CD4-positive, alpha-beta memory T cell (primary cell): ENCODE results near the gene ADGRL2. TPM values are rescaled to one million over a fixed set of nuclear protein-coding genes. Genes with fewer than 3 reads are reported as not detected.
"Not testable (repeated sequence)": the region's sequence is repeated elsewhere in the genome, so short reads cannot be mapped to it uniquely, and the experiment has no call there.

Source experiments
- CTCF ChIA-PET: fragments of 350-600 bp; sonication (Branson Sonifier 250); formaldehyde crosslinking; loops from one replicate; lab custom pipeline; 2021; ENCODE audit warnings: inconsistent platforms; ENCODE audit not compliant: partially characterized antibody; lab: Charles Lee
- POLR2A ChIA-PET: fragments of 350-600 bp; sonication (Branson Sonifier 250); formaldehyde crosslinking; loops from one replicate; lab custom pipeline; 2021; ENCODE audit not compliant: partially characterized antibody; lab: Charles Lee
- DNase-seq, 5 donors: peaks; one replicate each; pipeline versions ENCODE4 v3.0.0 to v3.0.0-alpha.2; 2020 to 2022; ENCODE audit warnings: mixed read lengths in 1 of 5
- H3K27ac ChIP-seq: one replicate; pipeline ENCODE4 v1.7.0; 2013; ENCODE audit warnings: low read depth, low read length
- H3K27me3 ChIP-seq: 2 replicates; pipeline ENCODE4 v1.7.0; 2013; ENCODE audit warnings: mild to moderate bottlenecking, low read length, moderate library complexity; ENCODE audit not compliant: insufficient read depth
- H3K36me3 ChIP-seq: 2 replicates; pipeline ENCODE4 v1.7.0; 2013; ENCODE audit warnings: mild to moderate bottlenecking, low read length, moderate library complexity; ENCODE audit not compliant: insufficient read depth
- H3K4me1 ChIP-seq: 2 replicates; pipeline ENCODE4 v1.7.0; 2013; ENCODE audit warnings: mild to moderate bottlenecking, low read length, moderate library complexity; ENCODE audit not compliant: insufficient read depth
- H3K4me3 ChIP-seq, 2 donors: one replicate each; pipeline ENCODE4 v1.7.0; 2013; ENCODE audit warnings: low read length in 2 of 2, mild to moderate bottlenecking in 1 of 2
- H3K9me3 ChIP-seq, 2 donors: one replicate each; pipeline ENCODE4 v1.7.0; 2013; ENCODE audit warnings: low read length in 2 of 2, control low read depth in 1 of 2; ENCODE audit not compliant: control insufficient read depth in 1 of 2
- H3K27ac Mint-ChIP-seq, 7 donors: one replicate each; pipeline ENCODE4 v1.8.0; 2020 to 2021; ENCODE audit warnings: mixed read lengths in 7 of 7, mild to moderate bottlenecking in 6 of 7, inconsistent platforms in 3 of 7, moderate library complexity in 3 of 7
- H3K27me3 Mint-ChIP-seq, 2 donors: one replicate each; pipeline ENCODE4 v1.8.0; 2020 to 2021; ENCODE audit warnings: mixed read lengths in 2 of 2
- H3K36me3 Mint-ChIP-seq, 2 donors: one replicate each; pipeline ENCODE4 v1.8.0; 2020 to 2021; ENCODE audit warnings: mixed read lengths in 2 of 2, inconsistent platforms in 1 of 2, mild to moderate bottlenecking in 1 of 2
- H3K4me1 Mint-ChIP-seq, 4 donors: one replicate each; pipeline ENCODE4 v1.8.0; 2020 to 2021; ENCODE audit warnings: mixed read lengths in 4 of 4, mild to moderate bottlenecking in 1 of 4
- H3K4me3 Mint-ChIP-seq, 8 donors: one replicate each; pipeline ENCODE4 v1.8.0; 2020 to 2021; ENCODE audit warnings: mixed read lengths in 8 of 8, mild to moderate bottlenecking in 7 of 8, moderate library complexity in 6 of 8, inconsistent platforms in 3 of 8
- H3K9me3 Mint-ChIP-seq, 8 donors: one replicate each; pipeline ENCODE4 v1.8.0; 2020 to 2021; ENCODE audit warnings: mixed read lengths in 8 of 8, mild to moderate bottlenecking in 5 of 8, inconsistent platforms in 3 of 8, moderate library complexity in 1 of 8
- intact Hi-C: fragments of 100-400 bp; cut with micrococcal nuclease; formaldehyde crosslinking; loops from one replicate; pipeline ENCODE4 v1.15.1; 2023
- polyA plus RNA-seq, 2 donors: library from polyadenylated mRNA; unstranded; fragments of 300-500 nt; fragmentation: Illumina TruSeq; gene quantifications; one replicate each; pipeline ENCODE4 v1.2.3, GENCODE V29; 2021
- total RNA-seq, 2 experiments: library from RNA; stranded (reverse); gene quantifications; one replicate each; pipeline ENCODE4 v1.2.3, GENCODE V29; 2021

The ADGRL2 gene
- total and polyA plus RNA-seq, 4 experiments from 2014 or later, result not detected

GRCh38 chr1:81850031-81850430 lies 49.3 kb downstream of the ADGRL2 start:
- intact Hi-C loops, result no loop called here
- CTCF ChIA-PET, result no interaction called here
- H3K9me3 Mint-ChIP-seq, result peaks cover 0 to 7% (median 2%) of the 10 kb centered on the region in 8 donors

GRCh38 chr1:81850495-81850894 lies 49.8 kb downstream of the ADGRL2 start:
- no peaks in the 10 kb centered on the region for H3K36me3 Mint-ChIP-seq
- H3K9me3 ChIP-seq, result no peaks in the 10 kb centered on the region
- H3K27ac ChIP-seq, result no peak overlapping the region
- DNase-seq, result no peak
- intact Hi-C loops, result no loop called here
- no peak overlapping the region for H3K4me3 ChIP-seq
- no peaks in the 10 kb centered on the region for H3K4me1 ChIP-seq
- H3K4me3 Mint-ChIP-seq, result no peak overlapping the region
- no peaks in the 10 kb centered on the region for H3K27me3 Mint-ChIP-seq
- CTCF ChIA-PET, result no interaction called here
- POLR2A ChIA-PET, result no interaction called here
- H3K27ac Mint-ChIP-seq, result no peak overlapping the region
- no peaks in the 10 kb centered on the region for H3K27me3 ChIP-seq
- H3K36me3 ChIP-seq, result no peaks in the 10 kb centered on the region
- peaks cover 0 to 7% (median 2%) of the 10 kb centered on the region in 8 donors for H3K9me3 Mint-ChIP-seq
- no peaks in the 10 kb centered on the region for H3K4me1 Mint-ChIP-seq

More at GRCh38 chr1:81850031-81850430, 49.3 kb downstream of the ADGRL2 start:
- no peaks in the 10 kb centered on the region for H3K27me3 ChIP-seq
- no peaks in the 10 kb centered on the region for H3K36me3 ChIP-seq
- Mint-ChIP-seq H3K27ac (no peak overlapping the region), H3K27me3 (no peaks in the 10 kb centered on the region), H3K4me3 (no peak overlapping the region), H3K4me1 (no peaks in the 10 kb centered on the region), H3K36me3 (no peaks in the 10 kb centered on the region)
- H3K4me3 ChIP-seq, result no peak overlapping the region
- no peaks in the 10 kb centered on the region for H3K4me1 ChIP-seq
- H3K9me3 ChIP-seq, result no peaks in the 10 kb centered on the region
- no peak for DNase-seq
- POLR2A ChIA-PET, result no interaction called here
- no peak overlapping the region for H3K27ac ChIP-seq

GRCh38 chr1:81851217-81851616 lies 50.5 kb downstream of the ADGRL2 start:
- H3K4me3 ChIP-seq, result no peak overlapping the region
- Mint-ChIP-seq H3K27ac (no peak overlapping the region), H3K9me3 (peaks cover 0 to 7% (median 2%) of the 10 kb centered on the region in 8 donors), H3K27me3 (no peaks in the 10 kb centered on the region), H3K36me3 (no peaks in the 10 kb centered on the region), H3K4me1 (no peaks in the 10 kb centered on the region), H3K4me3 (no peak overlapping the region)
- ChIA-PET POLR2A (no interaction called here), CTCF (no interaction called here)
- intact Hi-C loops, result no loop called here
- no peaks in the 10 kb centered on the region for H3K4me1 ChIP-seq
- no peak for DNase-seq
- H3K9me3 ChIP-seq, result no peaks in the 10 kb centered on the region
- no peak overlapping the region for H3K27ac ChIP-seq
- H3K36me3 ChIP-seq, result no peaks in the 10 kb centered on the region
- no peaks in the 10 kb centered on the region for H3K27me3 ChIP-seq

GRCh38 chr1:81852961-81853360 lies 52.2 kb downstream of the ADGRL2 start:
- Mint-ChIP-seq H3K27me3 (no peaks in the 10 kb centered on the region), H3K4me1 (no peaks in the 10 kb centered on the region), H3K9me3 (peaks cover 0 to 4% (median 1%) of the 10 kb centered on the region in 8 donors), H3K4me3 (no peak overlapping the region), H3K36me3 (no peaks in the 10 kb centered on the region), H3K27ac (no peak overlapping the region)
- Histone ChIP-seq H3K4me1 (no peaks in the 10 kb centered on the region), H3K36me3 (no peaks in the 10 kb centered on the region), H3K4me3 (no peak overlapping the region), H3K27me3 (no peaks in the 10 kb centered on the region), H3K9me3 (no peaks in the 10 kb centered on the region), H3K27ac (no peak overlapping the region)
- intact Hi-C loops, result no loop called here
- no peak for DNase-seq
- CTCF ChIA-PET, result no interaction called here
- POLR2A ChIA-PET, result no interaction called here

GRCh38 chr1:81867235-81867634 lies 66.5 kb downstream of the ADGRL2 start:
- no peak overlapping the region for H3K4me3 ChIP-seq
- CTCF ChIA-PET, result no interaction called here
- H3K27ac ChIP-seq, result no peak overlapping the region
- peaks cover 0 to 5% (median 1%) of the 10 kb centered on the region in 8 donors for H3K9me3 Mint-ChIP-seq
- H3K4me1 Mint-ChIP-seq, result no peaks in the 10 kb centered on the region
- H3K4me1 ChIP-seq, result no peaks in the 10 kb centered on the region
- H3K4me3 Mint-ChIP-seq, result no peak overlapping the region
- H3K27ac Mint-ChIP-seq, result no peak overlapping the region
- DNase-seq, result no peak
- no peaks in the 10 kb centered on the region for H3K36me3 ChIP-seq
- H3K27me3 ChIP-seq, result no peaks in the 10 kb centered on the region
- no peaks in the 10 kb centered on the region for H3K27me3 Mint-ChIP-seq
- H3K36me3 Mint-ChIP-seq, result no peaks in the 10 kb centered on the region
- POLR2A ChIA-PET, result no interaction called here
- no peaks in the 10 kb centered on the region for H3K9me3 ChIP-seq
- intact Hi-C loops, result no loop called here

- peaks cover 0 to 5% (median 0%) of the 10 kb centered on the region in 8 donors for H3K9me3 Mint-ChIP-seq
- no peak overlapping the region for H3K4me3 ChIP-seq
- H3K4me1 ChIP-seq, result no peaks in the 10 kb centered on the region
- no peaks in the 10 kb centered on the region for H3K9me3 ChIP-seq
- no peaks in the 10 kb centered on the region for H3K4me1 Mint-ChIP-seq
- H3K36me3 Mint-ChIP-seq, result no peaks in the 10 kb centered on the region
- intact Hi-C loops, result no loop called here
- no peak overlapping the region for H3K27ac Mint-ChIP-seq
- ChIA-PET CTCF (no interaction called here), POLR2A (no interaction called here)
- no peak overlapping the region for H3K27ac ChIP-seq
- H3K27me3 Mint-ChIP-seq, result no peaks in the 10 kb centered on the region
- H3K4me3 Mint-ChIP-seq, result no peak overlapping the region
- DNase-seq, result no peak
- H3K27me3 ChIP-seq, result no peaks in the 10 kb centered on the region
- H3K36me3 ChIP-seq, result no peaks in the 10 kb centered on the region
These were observed 68.6 kb downstream of the ADGRL2 start for GRCh38 chr1:81869307-81869706.

GRCh38 chr1:81871091-81871490 lies 70.4 kb downstream of the ADGRL2 start:
- H3K27me3 ChIP-seq, H3K27ac Mint-ChIP-seq, H3K36me3 ChIP-seq, H3K4me1 ChIP-seq, DNase-seq, POLR2A ChIA-PET, H3K27me3 Mint-ChIP-seq, H3K9me3 ChIP-seq, H3K36me3 Mint-ChIP-seq, H3K4me1 Mint-ChIP-seq, intact Hi-C loops, H3K4me3 Mint-ChIP-seq, H3K4me3 ChIP-seq, H3K27ac ChIP-seq, CTCF ChIA-PET, H3K9me3 Mint-ChIP-seq: not testable (repeated sequence)

GRCh38 chr1:81873946-81874345 lies 73.2 kb downstream of the ADGRL2 start:
- Histone ChIP-seq H3K4me1 (no peaks in the 10 kb centered on the region), H3K4me3 (no peak overlapping the region), H3K27me3 (no peaks in the 10 kb centered on the region), H3K9me3 (no peaks in the 10 kb centered on the region), H3K27ac (no peak overlapping the region), H3K36me3 (no peaks in the 10 kb centered on the region)
- H3K36me3 Mint-ChIP-seq, result no peaks in the 10 kb centered on the region
- H3K9me3 Mint-ChIP-seq, result peaks cover 0 to 6% (median under 1%) of the 10 kb centered on the region in 8 donors
- ChIA-PET POLR2A (no interaction called here), CTCF (no interaction called here)
- no peak overlapping the region for H3K4me3 Mint-ChIP-seq
- no peaks in the 10 kb centered on the region for H3K27me3 Mint-ChIP-seq
- no peak for DNase-seq
- H3K27ac Mint-ChIP-seq, result no peak overlapping the region
- no peaks in the 10 kb centered on the region for H3K4me1 Mint-ChIP-seq
- intact Hi-C loops, result no loop called here
